Endothelial cell of umbilical vein (primary cell): Measurements from ENCODE around the gene BMPR1A. TPM values are rescaled to one million over a fixed set of nuclear protein-coding genes. Genes with fewer than 3 reads are reported as not detected.

Experiments used
- BruUV-seq: library from RNA; stranded (reverse); fragments of 400-500 nt; replicated peaks from 2 replicates; lab custom pipeline; 2021; lab: Mats Ljungman, UMichigan
- CTCF ChIA-PET: fragments of 300-600, 350-600 bp; sonication (Branson Sonifier 250); formaldehyde crosslinking; loops from one replicate; lab custom pipeline; 2021; ENCODE audit warnings: antibody characterized with exemption, inconsistent platforms; lab: Charles Lee
- POLR2A ChIA-PET: fragments of 300-600, 350-600 bp; sonication (Branson Sonifier 250); formaldehyde crosslinking; loops from one replicate; lab custom pipeline; 2021; ENCODE audit warnings: antibody characterized with exemption, inconsistent platforms; lab: Charles Lee
- DNase-seq: peaks from one replicate; pipeline ENCODE4 v3.0.0-alpha.2; 2011; ENCODE audit warnings: low read depth, low spot score
- FAIRE-seq: peaks from 2 replicates; lab custom pipeline; 2011; peaks lifted over from hg19 to GRCh38; lab: Jason Lieb, UNC
- H2AFZ ChIP-seq: 2 replicates; pipeline ENCODE4 v1.6.0; 2012; ENCODE audit warnings: low read depth, low read length, control low read depth, inconsistent platforms
- H3K27ac ChIP-seq: 2 replicates; pipeline ENCODE4 v1.5.1; 2011; ENCODE audit warnings: low read depth, mild to moderate bottlenecking, control low read depth, low read length, moderate library complexity; ENCODE audit not compliant: insufficient read depth
- H3K27me3 ChIP-seq, 2 experiments: 2 replicates each; pipeline versions ENCODE4 v1.6.0 to v1.6.1; 2011; ENCODE audit warnings: low read length in 2 of 2, mixed read lengths in 1 of 2; ENCODE audit not compliant: control insufficient read depth in 2 of 2, insufficient read depth in 2 of 2
- H3K36me3 ChIP-seq, 2 experiments: 2 replicates in 1 of 2; 3 replicates in 1 of 2; pipeline ENCODE4 v1.5.1; 2011; ENCODE audit warnings: low read length in 2 of 2, mild to moderate bottlenecking in 1 of 2, moderate library complexity in 1 of 2; ENCODE audit not compliant: control insufficient read depth in 2 of 2, insufficient read depth in 2 of 2; ENCODE audit errors: extremely low read depth in 1 of 2
- H3K4me1 ChIP-seq: 3 replicates; pipeline ENCODE4 v1.5.1; 2011; ENCODE audit warnings: mild to moderate bottlenecking, low read length; ENCODE audit not compliant: control insufficient read depth, insufficient read depth; ENCODE audit errors: extremely low read depth
- H3K4me2 ChIP-seq: 2 replicates; pipeline ENCODE4 v1.6.1; 2011; ENCODE audit warnings: low read length, control low read depth, mixed read lengths; ENCODE audit not compliant: insufficient read depth
- H3K4me3 ChIP-seq, 3 experiments: fragments of 200-600 bp in 1 of 3; sonication (generic), shearing (Covaris generic) in 1 of 3; replicated peaks in 1 of 3; 2 replicates each; pipeline ENCODE4 v1.5.1; 2011 to 2016; ENCODE audit warnings: control low read depth in 3 of 3, low read length in 3 of 3, mild to moderate bottlenecking in 2 of 3, inconsistent platforms in 1 of 3, low read depth in 1 of 3, moderate library complexity in 1 of 3; ENCODE audit not compliant: insufficient read depth in 1 of 3
- H3K79me2 ChIP-seq: 2 replicates; pipeline ENCODE4 v1.6.0; 2012; ENCODE audit warnings: low read length, inconsistent platforms; ENCODE audit not compliant: control insufficient read depth, insufficient read depth
- H3K9ac ChIP-seq: replicated peaks from 2 replicates; pipeline ENCODE3; 2011; ENCODE audit warnings: low read length, control low read depth; ENCODE audit not compliant: insufficient read depth; ENCODE audit errors: extremely low read depth
- H3K9me1 ChIP-seq: replicated peaks from 3 replicates; pipeline ENCODE4 v1.6.0; 2011; ENCODE audit warnings: mild to moderate bottlenecking, low read length; ENCODE audit not compliant: control insufficient read depth, insufficient read depth; ENCODE audit errors: extremely low read depth
- H3K9me3 ChIP-seq: replicated peaks from 2 replicates; pipeline ENCODE4 v1.5.1; 2012; ENCODE audit warnings: low read length, inconsistent platforms; ENCODE audit not compliant: control insufficient read depth, insufficient read depth
- H4K20me1 ChIP-seq: replicated peaks from 2 replicates; pipeline ENCODE3; 2011; ENCODE audit warnings: mild to moderate bottlenecking, low read length; ENCODE audit not compliant: control insufficient read depth, insufficient read depth; ENCODE audit errors: extremely low read depth
- CTCF ChIP-seq, 2 donors: IDR thresholded peaks; 1 replicate in 1 of 2; 2 replicates in 1 of 2; pipeline ENCODE4 v1.5.1; 2011; ENCODE audit warnings: low read length in 2 of 2, mild to moderate bottlenecking in 2 of 2, moderate library complexity in 2 of 2, control low read depth in 1 of 2, inconsistent platforms in 1 of 2, low read depth in 1 of 2; ENCODE audit not compliant: insufficient read depth in 1 of 2; ENCODE audit errors: extremely low read depth in 1 of 2
- EZH2 ChIP-seq: IDR thresholded peaks from 2 replicates; pipeline ENCODE4 v1.6.1; 2012; ENCODE audit warnings: borderline replicate concordance, low read depth, mild to moderate bottlenecking, moderate library complexity, low read length, inconsistent platforms; ENCODE audit not compliant: severe bottlenecking
- FOS ChIP-seq: IDR thresholded peaks from 2 replicates; pipeline ENCODE4 v1.6.1; 2011; ENCODE audit warnings: mild to moderate bottlenecking, low read length, moderate library complexity, borderline replicate concordance; ENCODE audit not compliant: insufficient read depth
- GATA2 ChIP-seq: IDR thresholded peaks from 2 replicates; pipeline ENCODE4 v1.7.0; 2011; ENCODE audit warnings: low read depth, mild to moderate bottlenecking, moderate library complexity, mixed read lengths, low read length; ENCODE audit not compliant: insufficient read length, insufficient read depth
- JUN ChIP-seq: IDR thresholded peaks from 2 replicates; pipeline ENCODE4 v1.6.1; 2011; ENCODE audit warnings: borderline replicate concordance, low read depth; ENCODE audit not compliant: insufficient read length, insufficient read depth
- MAX ChIP-seq: IDR thresholded peaks from 2 replicates; pipeline ENCODE4 v1.6.1; 2011; ENCODE audit not compliant: insufficient read depth, insufficient read length
- MYC ChIP-seq: IDR thresholded peaks from one replicate; pipeline ENCODE4 v1.6.1; 2011; ENCODE audit warnings: mild to moderate bottlenecking, low read depth, low read length
- POLR2A ChIP-seq: IDR thresholded peaks from 2 replicates; pipeline ENCODE4 v1.6.1; 2012; ENCODE audit warnings: low read depth, mild to moderate bottlenecking, control low read depth, low read length
- POLR2AphosphoS5 ChIP-seq: IDR thresholded peaks from 2 replicates; pipeline ENCODE4 v1.6.1; 2012; ENCODE audit warnings: low read depth, mild to moderate bottlenecking, control low read depth, low read length, moderate library complexity; ENCODE audit not compliant: insufficient read depth
- dilution Hi-C: fragments of 300-500 bp; cut with MboI; formaldehyde crosslinking; loops from one replicate; pipeline ENCODE4 v1.15.0; 2019; ENCODE audit warnings: low sequenced_read_pairs; ENCODE audit not compliant: extremely low pct_ligation_motif_present
- intact Hi-C: fragments of 100-400 bp; cut with micrococcal nuclease; formaldehyde crosslinking; loops from one replicate; pipeline ENCODE4 v1.10.0; 2022
- polyA plus RNA-seq, 4 experiments: library from polyadenylated mRNA; depleted of rRNA in 3 of 4; stranded (reverse) in 3 of 4; unstranded in 1 of 4; fragments of >200 nt; gene quantifications; 2 replicates each; pipeline versions ENCODE4 v1.2.1 to v1.2.3, GENCODE V29; 2011 to 2012; ENCODE audit warnings: missing spikeins in 1 of 4
- total RNA-seq: library from RNA; stranded (reverse); gene quantifications from 2 replicates; pipeline ENCODE4 v1.2.3, GENCODE V29; 2021

BMPR1A gene
- total and polyA plus RNA-seq, 2 donors (not counting 3 experiments of a cell fraction or from before 2014, with no cell fraction given): not detected

- intact Hi-C loops (no loop called here), dilution Hi-C loops (no loop called here)
- Histone ChIP-seq H3K4me2 (no peak overlapping the region), H3K9me1 (no peaks in the 10 kb centered on the region), H3K4me1 (peaks cover 42% of the 10 kb centered on the region), H3K36me3 (no peaks in the 10 kb centered on the region), H3K79me2 (peaks cover 15% of the 10 kb centered on the region), H3K27me3 (no peaks in the 10 kb centered on the region), H3K9ac (no peak overlapping the region), H3K4me3 (no peak overlapping the region), H3K9me3 (no peaks in the 10 kb centered on the region), H3K27ac (no peak overlapping the region), H4K20me1 (no peaks in the 10 kb centered on the region), H2AFZ (no peak overlapping the region)
- no peak for TF ChIP-seq EZH2
- no peak for TF ChIP-seq GATA2
- no peak for TF ChIP-seq MAX
- TF ChIP-seq MYC: no peak
- TF ChIP-seq CTCF (IDR thresholded peaks at IDR 0.05; ENCODE audit: extremely low read depth in 1 of 2, insufficient read depth in 1 of 2, low read depth in 1 of 2, low read length in 2 of 2): no peak
- no peak for TF ChIP-seq JUN
- no peak for TF ChIP-seq POLR2A
- TF ChIP-seq FOS: no peak
- no peak for TF ChIP-seq POLR2AphosphoS5
- ChIA-PET CTCF (interaction anchor here (1.7 to 8.7 kb wide), 3 partner anchors 8 to 20 kb away, joined by 23 to 325 read pairs (median 189); no protein-coding TSS in a partner anchor), POLR2A (interaction anchor here (1.0 kb wide), 1 partner anchor 8 kb away, joined by 3 read pairs; no protein-coding TSS in a partner anchor)
- DNase-seq: no peak
- no TSS peak for BruUV-seq
- no peak for FAIRE-seq
Measured at GRCh38 chr10:86961481-86962091, 205.2 kb downstream of the BMPR1A start.
